HAP-1 (cell line): ENCODE results near the gene DCAF15.
"Not testable (repeated sequence)": the region's sequence is repeated elsewhere in the genome, so short reads cannot be mapped to it uniquely, and the experiment has no call there.

Experiments
- DNase-seq, 2 experiments: peaks; one replicate each; pipeline ENCODE4 v3.0.0-alpha.2; 2016 to 2020; ENCODE audit warnings: low spot score in 2 of 2
- H3K27me3 ChIP-seq: fragments of 250-450 bp; sonication (Bioruptor Pico); 2 replicates; pipeline ENCODE4 v1.5.1; 2020; ENCODE audit warnings: low read depth, mild to moderate bottlenecking, moderate library complexity
- H3K36me3 ChIP-seq: fragments of 250-450 bp; sonication (Bioruptor Pico); replicated peaks from 2 replicates; pipeline ENCODE4 v1.5.1; 2020; ENCODE audit warnings: mild to moderate bottlenecking
- H3K4me1 ChIP-seq: fragments of 250-450 bp; sonication (Bioruptor Pico); 2 replicates; pipeline ENCODE4 v1.5.1; 2020; ENCODE audit warnings: mild to moderate bottlenecking
- H3K4me3 ChIP-seq: fragments of 250-450 bp; sonication (Bioruptor Pico); 2 replicates; pipeline ENCODE4 v1.5.1; 2020; ENCODE audit warnings: mild to moderate bottlenecking, moderate library complexity
- H3K9me3 ChIP-seq: fragments of 250-450 bp; sonication (Bioruptor Pico); 2 replicates; pipeline ENCODE4 v1.5.1; 2020; ENCODE audit warnings: mild to moderate bottlenecking, moderate library complexity
- in situ Hi-C: fragments of 300-500 bp; cut with MboI; formaldehyde crosslinking; loops from 3 replicates; pipeline ENCODE4 v1.14.3; 2020; ENCODE audit warnings: low sequenced_read_pairs, inconsistent platforms, mixed read lengths

Gene DCAF15

DNA sequence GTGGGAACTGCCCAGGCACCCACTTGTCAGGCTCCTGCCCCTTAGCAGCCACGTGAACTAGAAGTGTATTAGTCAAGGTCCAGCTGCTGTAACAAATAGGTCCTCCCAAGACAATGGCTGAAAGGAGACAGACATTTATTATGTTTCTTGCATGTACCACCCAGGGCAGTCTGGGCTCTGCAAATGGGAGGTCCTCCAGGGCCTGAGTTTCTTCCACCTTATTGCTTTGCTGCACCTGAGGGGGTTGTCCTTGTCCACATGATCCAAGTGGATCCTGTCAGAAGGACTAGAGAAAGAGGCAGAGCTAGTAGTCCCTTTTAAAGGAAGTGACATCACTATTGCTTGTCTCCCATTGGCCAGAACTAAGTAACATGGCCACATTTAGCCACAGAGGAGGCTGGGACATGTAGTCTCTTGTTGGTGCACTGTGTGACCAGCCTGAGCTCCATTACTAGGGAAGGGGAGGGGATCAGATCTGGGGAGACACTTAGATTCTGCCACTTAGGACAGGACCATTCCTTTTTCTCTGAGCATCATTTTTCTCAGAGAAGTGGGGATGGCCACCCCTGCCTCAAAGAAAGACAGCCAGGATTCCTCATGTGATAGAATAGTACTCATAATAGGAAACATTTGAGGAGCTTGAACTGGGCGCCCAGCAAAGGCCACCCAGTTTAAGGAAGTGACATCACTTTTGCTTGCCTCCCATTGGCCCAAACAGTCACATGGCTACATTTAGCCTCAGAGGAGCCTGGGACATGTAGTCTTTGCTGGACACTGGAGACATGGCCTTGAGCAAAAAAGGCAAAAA lies 31.2 kb upstream of the DCAF15 start:
- Histone ChIP-seq H3K4me1 (no peaks in the 10 kb centered on the region), H3K36me3 (peaks cover 71% of the 10 kb centered on the region), H3K4me3 (no peak overlapping the region), H3K9me3 (no peaks in the 10 kb centered on the region), H3K27me3 (no peaks in the 10 kb centered on the region)
- DNase-seq: peak; percentile 50 to 63
- in situ Hi-C loops: no loop called here

- DNase-seq, in situ Hi-C loops, H3K9me3 ChIP-seq, H3K4me3 ChIP-seq, H3K27me3 ChIP-seq, H3K4me1 ChIP-seq: not testable (repeated sequence)
- peaks cover 75% of the 10 kb centered on the region for H3K36me3 ChIP-seq
Measured at GRCh38 chr19:13922118-13922517, 30.2 kb upstream of the DCAF15 start.

GRCh38 chr19:13923194-13923987 lies 28.9 kb upstream of the DCAF15 start:
- in situ Hi-C loops: no loop called here
- peaks cover 78% of the 10 kb centered on the region for H3K36me3 ChIP-seq

GRCh38 chr19:13926010-13926409 lies 26.3 kb upstream of the DCAF15 start:
- Histone ChIP-seq H3K4me3 (no peak overlapping the region), H3K36me3 (peaks cover 58% of the 10 kb centered on the region), H3K9me3 (no peaks in the 10 kb centered on the region), H3K4me1 (no peaks in the 10 kb centered on the region), H3K27me3 (no peaks in the 10 kb centered on the region)
- DNase-seq: no peak
- in situ Hi-C loops: no loop called here

More at GRCh38 chr19:13923194-13923987, 28.9 kb upstream of the DCAF15 start:
- Histone ChIP-seq H3K4me1 (no peaks in the 10 kb centered on the region), H3K9me3 (no peaks in the 10 kb centered on the region), H3K4me3 (no peak overlapping the region), H3K27me3 (no peaks in the 10 kb centered on the region)
- DNase-seq: no peak

DNA sequence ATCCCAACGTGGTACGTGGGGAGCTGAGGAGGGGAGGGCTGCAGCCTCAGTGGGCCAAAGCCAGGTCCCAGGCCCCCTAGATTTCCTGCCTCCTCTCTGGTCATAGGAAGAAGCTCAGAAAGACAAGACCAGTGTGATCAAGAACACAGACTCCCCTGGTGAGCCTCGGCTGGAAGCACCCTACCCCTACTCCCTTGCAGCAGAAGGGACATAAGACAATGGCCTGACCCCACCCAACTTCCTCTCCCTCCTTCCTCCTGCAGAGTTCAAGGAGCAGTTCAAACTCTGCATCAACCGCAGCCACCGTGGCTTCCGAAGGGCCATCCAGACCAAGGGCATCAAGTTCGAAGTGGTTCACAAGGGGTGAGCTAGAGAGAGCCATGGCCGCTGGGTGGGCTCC lies 25.6 kb upstream of the DCAF15 start:
- no peak for DNase-seq
- in situ Hi-C loops: no loop called here
- Histone ChIP-seq H3K4me1 (no peaks in the 10 kb centered on the region), H3K9me3 (no peaks in the 10 kb centered on the region), H3K27me3 (no peaks in the 10 kb centered on the region), H3K36me3 (peaks cover 51% of the 10 kb centered on the region), H3K4me3 (no peak overlapping the region)

- H3K4me3 ChIP-seq: no peak overlapping the region
- H3K4me1 ChIP-seq: no peaks in the 10 kb centered on the region
- no peaks in the 10 kb centered on the region for H3K27me3 ChIP-seq
- in situ Hi-C loops: no loop called here
- H3K36me3 ChIP-seq: peaks cover 28% of the 10 kb centered on the region
- no peaks in the 10 kb centered on the region for H3K9me3 ChIP-seq
- DNase-seq: no peak
Measured at GRCh38 chr19:13929340-13929739, 23.0 kb upstream of the DCAF15 start.

DNA sequence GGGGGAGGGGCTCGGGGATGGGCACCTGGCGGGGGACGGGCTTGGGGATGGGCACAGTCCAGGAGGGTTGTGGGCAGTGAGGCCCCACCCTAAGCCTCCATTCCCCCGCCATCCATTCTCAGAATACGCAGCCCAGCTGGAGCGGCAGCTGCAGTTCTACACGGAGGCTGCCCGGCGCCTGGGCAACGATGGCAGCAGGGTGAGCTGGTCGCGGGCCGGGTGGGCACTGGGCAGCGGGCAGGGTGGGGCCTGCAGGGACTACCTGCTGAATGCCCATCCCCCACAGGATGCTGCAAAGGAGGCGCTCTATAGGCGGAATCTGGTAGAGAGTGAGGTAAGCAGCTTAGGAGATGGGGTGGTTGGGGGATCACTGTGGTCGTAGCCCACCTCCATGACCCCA lies 22.4 kb upstream of the DCAF15 start:
- H3K4me3 ChIP-seq: no peak overlapping the region
- peaks cover 22% of the 10 kb centered on the region for H3K36me3 ChIP-seq
- in situ Hi-C loops: no loop called here
- no peaks in the 10 kb centered on the region for H3K9me3 ChIP-seq
- H3K27me3 ChIP-seq: no peaks in the 10 kb centered on the region
- no peaks in the 10 kb centered on the region for H3K4me1 ChIP-seq
- no peak for DNase-seq

- no peaks in the 10 kb centered on the region for H3K9me3 ChIP-seq
- peaks cover 18% of the 10 kb centered on the region for H3K36me3 ChIP-seq
- in situ Hi-C loops: no loop called here
- H3K4me3 ChIP-seq: no peak overlapping the region
- no peaks in the 10 kb centered on the region for H3K27me3 ChIP-seq
- DNase-seq: no peak
- H3K4me1 ChIP-seq: no peaks in the 10 kb centered on the region
Measured at GRCh38 chr19:13930402-13930801, 21.9 kb upstream of the DCAF15 start.

DNA sequence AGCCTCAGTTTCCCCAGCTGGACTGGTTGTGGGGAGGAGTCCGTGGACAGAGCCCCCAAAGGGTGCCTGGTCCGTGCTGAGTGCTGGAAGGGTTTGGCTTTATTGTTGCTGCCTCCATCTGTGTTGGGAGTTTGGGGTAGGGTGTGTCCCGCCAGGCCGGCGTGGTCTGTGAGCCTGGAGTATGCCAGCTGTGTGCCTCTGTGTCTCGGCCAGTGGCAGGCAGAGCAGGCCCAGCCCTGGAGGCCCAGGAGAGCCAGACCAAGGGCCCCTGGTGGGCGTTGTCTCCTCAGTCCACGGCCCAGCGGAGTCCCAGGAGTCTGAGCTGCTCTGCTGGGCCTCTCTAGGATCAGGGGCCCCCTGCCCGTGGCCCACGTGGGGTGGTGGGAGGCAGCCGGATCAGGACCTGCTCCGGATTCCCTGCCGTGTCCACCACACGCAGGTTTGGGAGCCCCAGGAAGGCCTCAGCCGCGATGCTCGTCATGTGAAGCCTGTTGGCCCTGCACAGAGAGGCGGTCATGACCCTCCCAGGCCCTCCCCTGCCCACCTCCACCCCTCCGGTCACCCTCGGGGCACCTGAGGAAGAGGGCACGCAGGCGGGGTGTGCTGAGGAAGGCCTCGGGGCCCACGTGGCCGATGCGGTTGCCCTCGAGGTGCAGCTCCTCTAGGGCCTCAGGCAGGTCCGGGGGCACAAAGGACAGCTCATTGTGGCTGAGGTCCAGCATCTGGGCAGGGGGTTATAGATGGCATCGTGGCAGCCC lies 20.7 kb upstream of the DCAF15 start:
- Histone ChIP-seq H3K4me3 (no peak overlapping the region), H3K4me1 (no peaks in the 10 kb centered on the region), H3K36me3 (peaks cover 11% of the 10 kb centered on the region), H3K27me3 (no peaks in the 10 kb centered on the region), H3K9me3 (no peaks in the 10 kb centered on the region)
- DNase-seq: no peak
- in situ Hi-C loops: no loop called here

GRCh38 chr19:13932149-13932637 lies 20.1 kb upstream of the DCAF15 start:
- no peak overlapping the region for H3K4me3 ChIP-seq
- peaks cover 6% of the 10 kb centered on the region; the same call in 1 of the 2 replicates for H3K36me3 ChIP-seq
- no peaks in the 10 kb centered on the region for H3K9me3 ChIP-seq
- H3K27me3 ChIP-seq: no peaks in the 10 kb centered on the region
- DNase-seq: no peak
- H3K4me1 ChIP-seq: no peaks in the 10 kb centered on the region
- in situ Hi-C loops: no loop called here

DNA sequence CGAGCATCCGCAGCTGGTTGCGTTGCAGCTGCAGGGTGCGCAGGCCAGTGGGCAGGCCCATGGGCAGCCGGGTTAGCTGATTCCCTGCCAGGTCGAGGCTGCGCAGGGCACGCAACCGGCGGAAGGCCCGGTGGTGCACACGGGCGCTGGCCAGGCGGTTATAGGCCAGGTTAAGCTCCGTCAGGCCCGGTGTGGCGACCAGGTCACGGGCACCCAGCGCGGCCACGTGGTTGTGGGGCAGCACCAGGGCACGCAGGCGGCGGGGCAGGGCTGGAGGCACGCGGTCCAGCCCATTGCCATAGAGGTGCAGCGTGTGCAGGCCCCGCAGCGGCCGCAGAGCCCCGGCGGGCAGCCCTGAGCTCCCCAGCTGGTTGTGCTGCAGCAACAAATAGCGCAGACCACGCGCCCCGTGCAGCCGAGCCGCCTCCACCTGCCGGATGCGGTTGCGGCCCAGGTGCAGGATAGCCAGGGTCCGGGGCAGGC lies 19.4 kb upstream of the DCAF15 start:
- no peak for DNase-seq

DNA sequence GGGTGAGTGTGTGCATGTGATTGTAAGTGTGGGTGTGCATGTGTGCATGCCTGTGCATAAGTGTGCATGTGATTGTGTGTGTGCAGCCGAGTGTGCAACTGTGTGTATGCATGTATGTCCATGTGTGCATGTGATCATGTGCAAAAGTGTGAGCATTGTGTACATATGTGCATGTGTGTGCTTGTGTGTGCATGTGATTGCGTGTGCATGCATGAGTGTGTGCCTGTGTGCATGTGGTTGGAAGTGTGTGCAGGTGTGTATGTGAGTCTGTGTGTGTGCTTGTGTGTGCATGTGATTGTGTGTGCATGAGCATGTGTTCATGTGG lies 17.6 kb upstream of the DCAF15 start:
- in situ Hi-C loops: no loop called here

More for the DNA sequence above, 19.4 kb upstream of the DCAF15 start:
- Histone ChIP-seq H3K27me3 (no peaks in the 10 kb centered on the region), H3K9me3 (no peaks in the 10 kb centered on the region), H3K4me3 (no peak overlapping the region), H3K36me3 (peaks cover 3% of the 10 kb centered on the region; the same call in 1 of the 2 replicates), H3K4me1 (no peaks in the 10 kb centered on the region)
- in situ Hi-C loops: no loop called here

GRCh38 chr19:13935765-13936510 lies 16.4 kb upstream of the DCAF15 start:
- no peak overlapping the region for H3K4me3 ChIP-seq
- no peaks in the 10 kb centered on the region for H3K4me1 ChIP-seq
- H3K36me3 ChIP-seq: no peaks in the 10 kb centered on the region; the same call in 1 of the 2 replicates
- in situ Hi-C loops: no loop called here
- no peaks in the 10 kb centered on the region for H3K9me3 ChIP-seq
- H3K27me3 ChIP-seq: no peaks in the 10 kb centered on the region
- DNase-seq: peak in 1 of 2 experiments; percentile 44

More for the DNA sequence above, 17.6 kb upstream of the DCAF15 start:
- DNase-seq: no peak
- H3K4me3 ChIP-seq: no peak overlapping the region
- H3K4me1 ChIP-seq: no peaks in the 10 kb centered on the region
- H3K36me3 ChIP-seq: no peaks in the 10 kb centered on the region; the same call in 1 of the 2 replicates
- no peaks in the 10 kb centered on the region for H3K27me3 ChIP-seq
- no peaks in the 10 kb centered on the region for H3K9me3 ChIP-seq
